Measurements from ENCODE around the gene WEE2.

DNA sequence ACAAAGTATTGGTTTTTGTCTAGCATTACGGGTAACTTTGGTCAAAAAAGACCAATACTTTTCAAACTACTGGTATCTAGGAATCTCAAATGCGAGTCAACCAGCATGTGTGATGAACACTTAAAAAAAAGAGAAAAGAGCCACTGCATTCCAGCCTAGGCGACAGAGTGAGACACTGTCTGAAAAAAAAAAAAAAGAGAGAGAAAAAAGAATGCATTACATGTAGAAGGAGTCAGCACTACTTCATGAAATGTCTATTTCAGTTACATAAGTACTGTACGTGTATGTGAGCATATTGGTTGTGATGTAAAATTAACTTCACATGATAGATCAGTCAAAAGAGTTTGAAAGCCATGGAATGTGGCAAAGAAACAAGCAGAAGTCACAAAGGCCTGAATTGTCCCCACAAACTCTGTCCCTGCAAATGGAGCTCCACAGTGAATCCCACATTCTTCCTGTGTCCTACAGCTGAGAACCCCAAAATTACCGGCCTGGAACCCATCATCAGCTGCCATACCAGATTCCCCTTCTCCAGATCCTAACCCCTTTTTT is 7.8 kb upstream of the WEE2 start:
- TF ChIP-seq CTCF (IDR thresholded peaks at IDR 0.05) (no peak), POLR2A (IDR thresholded peaks at IDR 0.05) (no peak)

All from heart left ventricle (tissue), 13 donors.